Hypothalamus (tissue), 51 donors: ENCODE results near the gene OR5K2.

Experiments used
- DNase-seq, 51 donors: peaks; one replicate each; lab custom pipeline; 2025; lab: John Stamatoyannopoulos, UW

Gene OR5K2

GRCh38 chr3:98521897-98522543, 24.5 kb downstream of the OR5K2 start:
- peak in 13 of 51 donors; percentile 15 to 71 (median 26) for DNase-seq

DNA sequence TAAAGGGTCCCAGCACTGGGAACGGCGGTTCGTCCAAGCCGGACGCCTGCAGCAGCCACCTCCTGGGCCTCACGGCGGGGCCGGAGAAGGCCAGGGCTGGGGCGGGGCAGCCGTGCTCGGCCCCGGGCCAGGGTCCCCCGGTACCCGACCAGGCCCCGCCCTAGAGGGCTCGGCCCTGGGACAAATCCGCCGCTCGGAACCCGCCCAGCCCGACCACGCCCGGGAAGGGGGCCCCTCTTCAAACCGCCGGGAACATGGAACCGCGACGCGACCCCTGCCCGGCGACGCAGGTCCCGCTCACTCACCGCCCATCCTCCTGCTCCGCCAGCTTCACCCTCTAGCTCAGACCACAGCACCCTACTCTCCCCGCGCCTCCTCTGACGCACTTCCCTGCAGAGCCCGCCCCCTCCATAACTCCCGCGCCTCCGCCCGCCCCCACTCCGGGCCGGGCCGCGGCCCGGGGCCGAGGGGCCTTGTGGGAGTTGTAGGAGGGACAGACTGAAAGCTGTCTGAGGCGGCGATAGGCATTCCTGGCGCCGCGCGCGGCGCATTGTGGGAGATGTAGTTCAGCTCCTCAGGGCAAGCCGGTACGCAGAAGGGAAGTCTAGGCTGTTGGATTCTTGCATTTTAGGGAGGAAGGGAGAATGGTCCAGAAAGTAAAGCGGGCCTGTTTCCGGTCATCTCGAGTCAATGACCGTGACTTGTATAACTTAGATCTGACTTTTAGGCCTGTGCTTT, 25.2 kb downstream of the OR5K2 start, which contains the start of gene CLDND1:
CLDND1 (minus strand) TSS at position 359 of the 738 bp plus-strand sequence. CDS start 1,478 bp downstream, outside the sequence.
- DNase-seq = peak; percentile 60 to 99 (median 97)

DNA sequence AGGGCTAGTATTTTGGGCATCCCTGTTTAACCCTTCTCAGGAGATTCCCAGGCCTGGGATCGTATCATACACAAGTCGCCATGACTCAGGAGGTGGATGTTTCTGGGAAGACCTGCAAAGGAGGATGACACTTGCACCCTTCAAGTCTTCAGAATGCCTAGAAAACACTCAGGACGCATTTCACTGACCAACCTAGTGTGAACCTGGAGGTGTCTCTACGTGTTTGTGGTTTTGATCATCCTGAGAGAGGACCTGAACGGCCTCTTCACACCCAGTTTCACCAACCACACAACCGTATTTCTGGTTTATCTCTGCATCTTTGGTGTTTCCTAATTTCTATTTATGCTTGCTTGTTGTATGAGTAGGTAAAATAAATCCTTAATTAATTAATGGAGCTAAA, 28.0 kb downstream of the OR5K2 start:
- no peak for DNase-seq

DNA sequence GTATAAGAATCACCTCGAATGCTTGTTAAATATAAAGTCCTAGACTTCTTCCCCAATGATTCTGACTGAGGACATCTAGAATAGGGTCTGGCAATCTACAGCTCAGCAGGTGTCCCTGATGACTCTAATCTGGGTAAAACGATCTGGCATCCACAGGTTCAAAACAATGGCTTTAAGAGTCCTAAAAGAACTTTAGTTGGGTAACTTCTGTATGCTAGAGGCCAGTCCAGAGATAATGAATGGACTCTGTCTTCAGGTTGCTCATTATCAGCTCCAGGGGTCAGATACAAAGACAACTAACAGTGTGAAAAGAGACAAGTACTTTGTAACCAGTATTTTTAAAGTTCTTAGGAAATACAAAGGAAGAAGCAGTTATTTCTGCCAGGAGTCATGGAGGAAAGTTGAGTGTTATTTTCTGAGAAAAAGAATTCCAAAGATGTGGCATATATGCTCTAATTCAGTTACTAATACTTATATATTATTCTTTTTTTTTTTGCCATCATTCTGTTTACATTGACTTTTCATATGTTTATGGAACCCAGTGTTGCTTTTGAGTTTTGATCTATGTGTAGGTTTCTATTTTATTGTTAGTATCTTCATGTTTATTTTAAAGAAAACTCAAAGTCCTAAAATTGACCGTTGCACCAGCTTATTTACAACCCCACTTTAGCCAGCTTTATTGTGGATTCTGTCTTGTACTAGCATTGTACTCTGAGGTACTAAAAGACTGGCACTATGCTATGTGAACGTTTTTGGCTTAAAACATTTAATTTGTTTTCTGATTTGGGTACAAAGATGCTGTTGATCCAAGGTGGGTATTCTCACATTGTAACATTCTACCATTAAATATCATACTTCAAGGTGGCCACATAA, 31.2 kb downstream of the OR5K2 start:
- no peak for DNase-seq

- no peak for DNase-seq
Measured at GRCh38 chr3:98529856-98530459, 32.5 kb downstream of the OR5K2 start.

- DNase-seq = no peak
Measured at GRCh38 chr3:98530676-98531075, 33.2 kb downstream of the OR5K2 start.

DNA sequence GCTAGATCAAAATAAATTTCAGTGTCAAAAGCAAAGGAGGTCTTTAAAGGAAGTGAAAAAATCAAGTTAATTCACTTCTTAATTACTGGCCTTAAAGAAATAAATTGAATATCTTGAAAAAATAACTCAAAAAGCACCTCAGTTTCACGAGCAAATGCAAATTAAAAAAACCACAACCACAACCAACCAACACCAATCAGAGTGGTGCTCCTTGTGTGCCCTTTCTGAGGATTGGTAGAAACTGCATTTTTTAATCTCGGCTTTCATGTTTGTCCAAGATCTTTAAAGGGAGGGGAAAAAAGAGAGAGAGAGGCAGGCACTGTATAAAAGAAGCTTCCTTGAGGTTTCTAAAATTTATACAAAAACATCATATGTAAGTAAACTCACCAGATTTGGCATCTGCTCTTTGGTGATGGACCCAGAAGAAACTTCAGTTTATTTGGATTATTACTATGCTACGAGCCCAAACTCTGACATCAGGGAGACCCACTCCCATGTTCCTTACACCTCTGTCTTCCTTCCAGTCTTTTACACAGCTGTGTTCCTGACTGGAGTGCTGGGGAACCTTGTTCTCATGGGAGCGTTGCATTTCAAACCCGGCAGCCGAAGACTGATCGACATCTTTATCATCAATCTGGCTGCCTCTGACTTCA, 34.3 kb downstream of the OR5K2 start, which contains the start of gene GPR15:
GPR15 (plus strand) TSS at position 357 of the 653 bp plus-strand sequence; CDS start at position 413, 56 bp downstream.
- DNase-seq = no peak

GRCh38 chr3:98532275-98532637, 34.8 kb downstream of the OR5K2 start:
- no peak for DNase-seq

DNA sequence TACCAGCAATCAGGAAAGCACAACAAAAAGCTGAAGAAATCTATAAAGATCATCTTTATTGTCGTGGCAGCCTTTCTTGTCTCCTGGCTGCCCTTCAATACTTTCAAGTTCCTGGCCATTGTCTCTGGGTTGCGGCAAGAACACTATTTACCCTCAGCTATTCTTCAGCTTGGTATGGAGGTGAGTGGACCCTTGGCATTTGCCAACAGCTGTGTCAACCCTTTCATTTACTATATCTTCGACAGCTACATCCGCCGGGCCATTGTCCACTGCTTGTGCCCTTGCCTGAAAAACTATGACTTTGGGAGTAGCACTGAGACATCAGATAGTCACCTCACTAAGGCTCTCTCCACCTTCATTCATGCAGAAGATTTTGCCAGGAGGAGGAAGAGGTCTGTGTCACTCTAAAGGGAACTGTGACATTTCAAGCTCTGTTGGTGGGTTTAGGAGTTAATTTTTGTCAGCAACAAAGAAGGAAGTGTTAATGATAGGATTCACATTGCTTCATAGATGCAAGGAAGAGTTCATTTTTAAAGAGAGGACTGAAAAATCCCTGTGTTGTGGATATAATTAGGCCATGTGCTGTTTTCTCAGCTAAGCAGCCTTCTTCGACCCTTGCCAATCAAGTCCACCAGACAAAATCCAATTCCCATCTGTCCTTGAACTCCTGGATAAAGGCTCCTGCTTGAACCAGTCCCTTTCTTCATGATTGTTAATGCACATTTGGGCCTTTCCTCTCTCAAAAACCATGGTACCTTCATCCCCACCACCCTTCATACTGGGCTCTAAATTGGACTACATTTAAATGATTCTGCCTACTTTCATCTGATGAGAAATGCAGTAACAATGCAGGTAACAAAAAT, 35.5 kb downstream of the OR5K2 start:
- DNase-seq = no peak

DNA sequence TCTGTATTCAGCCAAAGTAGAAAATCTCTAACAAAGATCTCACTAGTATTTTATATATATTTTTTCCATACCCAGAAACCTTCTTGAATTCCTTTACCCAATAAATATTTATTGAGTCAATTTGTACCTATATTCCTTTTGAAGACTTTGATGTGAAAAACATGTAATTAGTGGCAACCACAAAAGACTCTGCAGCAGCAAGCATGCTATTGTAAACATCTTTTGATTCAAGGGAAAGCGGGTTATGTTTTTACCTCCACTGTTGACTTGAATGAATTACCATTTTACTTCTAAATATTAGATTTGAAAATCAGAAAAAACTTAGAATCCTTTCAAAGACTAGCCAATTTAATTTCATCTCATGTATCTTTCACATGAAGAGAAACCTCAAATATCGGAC, 36.7 kb downstream of the OR5K2 start:
- no peak for DNase-seq

DNA sequence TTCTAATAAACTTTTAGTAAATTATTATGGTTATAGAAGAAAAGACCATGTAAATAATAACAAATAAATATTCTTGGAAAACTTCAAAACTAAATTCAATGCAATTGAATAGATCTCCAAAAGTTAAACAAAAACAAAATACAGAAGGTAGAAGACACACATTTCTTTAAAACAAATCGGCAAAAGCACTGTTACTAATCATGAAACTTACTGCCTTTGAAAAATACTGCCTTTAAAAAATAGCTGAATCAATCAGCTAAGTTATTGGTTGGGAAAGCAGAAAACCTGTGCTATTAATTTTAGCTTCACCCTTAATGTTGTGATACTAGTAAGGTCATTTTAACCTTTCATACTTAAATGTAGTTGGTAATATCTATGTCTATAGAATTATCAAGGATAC, 37.3 kb downstream of the OR5K2 start:
- DNase-seq = no peak

GRCh38 chr3:98536456-98537017, 39.1 kb downstream of the OR5K2 start:
- DNase-seq = no peak

DNA sequence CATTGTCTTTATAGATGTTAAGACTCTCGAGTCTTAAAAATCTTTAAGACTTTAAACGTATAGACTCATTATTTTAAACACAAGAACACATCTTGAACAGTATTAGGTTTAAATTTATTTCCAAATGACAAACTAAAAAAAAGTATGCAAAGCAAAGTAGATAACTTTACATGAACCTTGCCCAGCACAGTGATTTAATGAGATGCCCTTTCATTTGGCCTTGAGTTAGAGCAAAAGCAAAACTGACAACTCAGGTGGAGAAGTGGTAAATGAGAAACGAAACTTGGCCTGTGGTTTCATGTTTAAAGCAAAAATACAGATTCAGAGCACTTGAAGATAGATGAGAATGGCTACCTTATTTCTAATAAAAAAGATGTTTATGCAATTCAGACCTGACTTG, 42.9 kb downstream of the OR5K2 start:
- DNase-seq = no peak

DNA sequence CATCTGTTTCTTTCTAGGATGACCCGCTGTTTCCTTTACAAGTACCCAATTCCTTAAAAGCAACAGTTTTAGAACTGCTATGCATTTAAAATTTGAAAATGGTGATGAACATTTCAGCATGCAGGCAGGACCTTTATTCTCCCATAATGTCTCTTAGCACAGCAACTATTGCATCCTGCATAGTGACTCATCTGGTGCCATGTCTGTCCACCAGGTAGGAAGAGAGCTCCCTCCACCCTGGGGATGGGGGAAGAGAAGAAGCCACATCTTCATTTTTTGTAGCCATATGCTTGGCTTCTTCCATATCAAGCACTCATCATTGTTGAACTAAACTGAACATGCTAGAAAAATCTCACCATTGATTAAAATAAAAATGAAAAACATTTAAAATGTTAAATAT, 44.2 kb downstream of the OR5K2 start:
- no peak for DNase-seq

DNA sequence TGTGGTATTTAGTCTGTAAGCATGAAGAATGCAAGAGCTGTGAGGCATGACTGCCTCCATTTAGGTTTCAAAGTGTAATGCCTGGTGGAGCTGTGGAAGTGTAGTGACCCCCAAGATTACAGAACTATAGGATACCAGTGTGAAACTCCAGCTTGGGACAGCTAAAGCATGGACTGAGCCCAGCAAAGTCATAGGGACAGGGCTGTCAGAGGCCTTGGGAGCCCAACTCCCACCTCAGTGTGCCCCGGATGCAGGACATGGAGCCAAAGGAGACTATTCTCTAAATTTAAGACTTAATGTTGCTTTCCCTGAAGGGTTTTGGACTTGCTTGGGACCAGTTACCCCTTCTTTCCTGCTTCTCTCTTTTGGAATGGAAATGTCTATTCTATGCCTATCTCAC, 45.1 kb downstream of the OR5K2 start:
- no peak for DNase-seq

DNA sequence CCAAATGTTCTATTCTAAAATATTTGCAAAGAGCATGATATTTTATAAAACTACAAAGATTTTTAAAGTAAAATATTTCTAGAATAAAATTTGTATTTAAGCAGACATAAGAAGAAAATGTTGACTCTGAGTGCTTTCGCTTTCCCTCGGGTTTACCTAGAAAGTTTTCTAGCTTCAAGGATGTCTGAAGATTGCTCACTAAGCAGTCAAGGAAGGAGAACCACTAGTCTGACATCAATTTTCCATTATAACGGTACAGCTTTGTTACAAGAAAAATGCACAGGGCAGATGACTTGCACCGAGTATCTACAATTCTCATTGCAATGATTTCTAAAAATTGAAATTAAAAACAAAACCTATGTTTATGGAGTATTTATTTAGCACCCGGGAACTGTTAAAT, 48.5 kb downstream of the OR5K2 start:
- DNase-seq = no peak
